ENCODE measurements around the gene ITM2C.
A peak's percentile ranks its signal among the peaks of the same experiment; 100 is the strongest.

Gene ITM2C

GRCh38 chr2:230863442-230864121, 1.2 kb upstream of the ITM2C start:
- no peak for DNase-seq (ENCODE audit: low read depth)
- no peak overlapping the region for H3K4me3 ChIP-seq (ENCODE audit: low read depth, low read length)
- TF ChIP-seq CTCF (IDR thresholded peaks at IDR 0.05; ENCODE audit: low read depth, low read length, missing control alignments), result no peak

GRCh38 chr2:230864122-230864604, 579 bp upstream of the ITM2C start:
- DNase-seq (ENCODE audit: low read depth), result no peak
- peak overlapping the region; percentile 88 for H3K4me3 ChIP-seq (ENCODE audit: low read depth, low read length)
- no peak for TF ChIP-seq CTCF (IDR thresholded peaks at IDR 0.05; ENCODE audit: low read depth, low read length, missing control alignments)

GRCh38 chr2:230865307-230865765, 594 bp downstream of the ITM2C start:
- no peak for TF ChIP-seq CTCF (IDR thresholded peaks at IDR 0.05; ENCODE audit: low read depth, low read length, missing control alignments)
- H3K4me3 ChIP-seq (ENCODE audit: low read depth, low read length), result peak overlapping the region; percentile 88
- no peak for DNase-seq (ENCODE audit: low read depth)

GRCh38 chr2:230865766-230866755, 1.3 kb downstream of the ITM2C start:
- no peak for DNase-seq (ENCODE audit: low read depth)
- H3K4me3 ChIP-seq (ENCODE audit: low read depth, low read length), result peak overlapping the region; percentile 88
- no peak for TF ChIP-seq CTCF (IDR thresholded peaks at IDR 0.05; ENCODE audit: low read depth, low read length, missing control alignments)

GRCh38 chr2:230866756-230867523, 2.2 kb downstream of the ITM2C start:
- no peak for DNase-seq (ENCODE audit: low read depth)
- TF ChIP-seq CTCF (IDR thresholded peaks at IDR 0.05; ENCODE audit: low read depth, low read length, missing control alignments), result no peak
- H3K4me3 ChIP-seq (ENCODE audit: low read depth, low read length), result peak overlapping the region; percentile 88; the same call in 1 of the 2 replicates

GRCh38 chr2:230868161-230868946, 3.6 kb downstream of the ITM2C start:
- no peak for DNase-seq (ENCODE audit: low read depth)
- no peak for TF ChIP-seq CTCF (IDR thresholded peaks at IDR 0.05; ENCODE audit: low read depth, low read length, missing control alignments)
- no peak overlapping the region for H3K4me3 ChIP-seq (ENCODE audit: low read depth, low read length)

Measured in GM12864 (cell line).